Measurements from ENCODE around the gene ERO1B.

Gene ERO1B

DNA sequence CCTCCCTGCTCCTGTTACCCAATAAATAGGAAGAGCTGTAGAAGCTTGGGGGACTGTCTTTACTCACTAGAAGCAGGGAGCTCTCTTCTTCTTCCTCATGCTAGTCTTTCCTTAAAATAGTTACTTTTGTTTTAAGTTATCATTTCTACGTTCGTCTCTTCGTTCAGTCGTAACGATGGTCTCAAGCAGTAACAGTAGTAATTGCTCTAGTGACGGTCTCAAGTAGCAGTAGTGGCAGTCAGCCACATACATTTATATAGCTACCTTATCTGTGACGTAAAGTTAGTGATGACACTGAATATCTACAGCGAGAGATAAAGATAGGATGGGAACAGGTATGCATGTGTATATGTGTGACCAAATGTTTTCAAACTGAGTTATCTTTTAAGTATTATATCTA, 15.4 kb upstream of the ERO1B start:
- DNase-seq (ENCODE audit: low read depth), result no peak

DNA sequence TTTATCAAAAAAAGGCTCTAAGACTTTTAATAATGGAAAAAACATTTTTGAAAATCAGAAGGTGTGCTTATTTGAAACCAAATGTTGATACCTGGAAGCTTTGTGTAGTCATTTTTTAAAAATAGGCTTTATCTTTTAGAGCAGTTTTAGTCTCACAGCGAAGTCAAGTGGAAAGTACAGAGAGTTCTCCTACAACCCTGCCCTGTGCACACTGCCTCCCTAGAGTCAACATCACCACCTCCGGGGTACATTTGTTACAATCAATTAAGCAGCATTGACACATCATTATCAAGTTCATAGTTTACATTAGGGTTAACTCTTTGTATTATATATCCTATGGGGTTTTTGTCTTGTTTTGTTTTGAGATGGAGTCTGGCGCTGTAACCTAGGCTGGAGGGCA, 10.7 kb upstream of the ERO1B start:
- no peak for DNase-seq (ENCODE audit: low read depth)

DNA sequence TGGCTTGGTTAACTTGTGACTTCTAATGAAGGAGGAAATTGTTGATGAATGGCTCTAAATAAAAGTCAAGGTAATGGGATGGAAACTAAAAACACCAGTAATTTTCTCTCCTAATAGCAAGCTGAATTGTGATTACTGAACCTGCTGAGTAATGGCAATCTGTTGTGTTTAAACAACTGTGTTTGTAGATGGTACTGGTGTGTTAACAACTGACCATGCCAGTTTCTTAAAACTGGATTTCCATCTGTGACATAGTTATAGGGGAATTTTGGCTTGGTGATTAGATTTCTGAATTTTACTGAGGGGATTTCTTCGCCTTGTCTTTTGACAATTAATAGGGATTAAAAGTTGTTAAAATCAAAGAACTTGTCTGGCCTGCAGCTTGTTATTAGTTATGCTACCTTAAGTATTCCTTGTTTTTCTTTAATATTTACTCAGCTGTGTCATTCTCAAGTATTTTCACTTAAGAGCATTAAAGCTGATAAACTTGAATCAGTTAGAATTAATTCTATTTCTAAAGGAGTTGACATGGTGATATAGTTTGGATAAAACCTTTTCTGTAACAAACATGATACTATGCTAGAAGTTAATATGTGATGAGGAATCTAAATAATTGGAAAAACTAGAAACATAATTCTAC, 7.9 kb upstream of the ERO1B start:
- DNase-seq (ENCODE audit: low read depth), result no peak

DNA sequence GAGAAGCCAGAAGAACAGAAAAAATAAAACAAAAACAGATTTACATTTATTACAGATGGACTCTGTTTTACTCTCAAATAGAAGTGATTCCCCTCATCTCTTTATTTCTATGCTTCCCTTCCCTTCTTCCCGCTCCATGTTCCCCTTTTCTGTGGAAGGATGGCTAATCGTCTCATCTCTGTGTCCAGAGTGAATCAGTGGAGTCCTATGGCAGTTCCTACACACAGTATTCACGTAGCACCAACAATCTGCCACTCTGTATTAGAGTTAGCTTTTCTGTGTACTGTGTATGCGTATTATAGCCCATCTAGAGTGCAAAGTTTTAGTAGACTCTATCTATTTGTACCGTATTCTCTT, 6.8 kb upstream of the ERO1B start:
- DNase-seq (ENCODE audit: low read depth), result no peak

DNA sequence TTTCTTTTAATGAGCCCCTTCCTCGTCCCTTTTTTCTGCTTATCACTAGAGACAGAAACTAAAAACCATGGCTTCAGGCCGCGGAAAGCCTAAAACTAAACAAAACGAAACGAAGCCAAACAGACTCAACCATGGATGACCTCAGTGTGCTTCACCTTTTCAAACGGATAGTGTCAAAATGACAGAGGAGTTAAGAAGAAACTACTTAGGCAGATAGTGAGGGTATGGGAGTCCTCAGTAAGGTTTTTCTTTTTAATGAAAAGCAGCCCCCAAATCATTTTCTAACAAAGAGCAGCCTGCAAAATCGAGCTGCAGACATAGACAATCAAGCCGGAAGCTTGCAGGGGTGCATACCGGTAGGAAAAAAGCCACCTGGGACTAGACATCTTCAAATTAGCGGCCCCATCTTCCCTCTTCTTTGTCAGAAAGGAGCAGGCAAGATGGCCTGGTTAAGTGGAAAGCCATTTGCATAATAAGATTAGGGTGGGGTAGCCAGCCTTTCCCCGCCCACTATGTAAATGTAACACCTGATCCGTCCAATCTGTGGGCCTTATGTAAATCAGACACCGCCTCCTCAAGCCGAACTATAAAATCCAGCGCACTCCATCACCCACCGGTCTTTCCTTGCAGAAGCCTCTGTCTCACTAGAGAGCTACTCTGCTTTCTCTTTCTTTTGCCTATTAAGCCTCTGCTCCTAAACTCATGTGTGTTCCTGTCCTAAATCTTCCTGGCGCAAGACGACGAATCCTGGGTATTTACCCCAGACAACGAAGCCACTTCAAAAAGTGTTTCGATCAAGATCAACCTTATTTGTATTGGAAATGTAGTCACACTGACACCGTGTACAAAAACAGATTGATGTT, 6.2 kb upstream of the ERO1B start:
- no peak for DNase-seq (ENCODE audit: low read depth)

DNA sequence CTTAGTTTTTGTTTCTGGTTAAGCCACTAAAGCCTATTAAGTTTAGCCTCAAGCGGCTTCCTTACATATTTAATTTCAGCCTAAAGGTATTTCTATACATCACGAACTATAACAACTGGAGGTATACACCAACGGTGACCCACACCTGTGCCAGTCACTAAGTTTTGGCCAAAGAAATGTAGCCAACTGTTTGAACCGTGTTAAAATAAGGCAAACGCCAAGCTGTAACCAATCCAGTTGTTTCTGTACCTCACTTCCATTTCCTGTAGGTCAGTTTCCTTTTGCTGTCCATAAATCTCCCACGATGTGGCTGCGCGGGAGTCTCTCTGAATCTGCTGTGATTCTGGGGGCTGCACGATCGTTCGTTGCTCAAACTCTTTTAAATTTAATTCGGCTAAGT, 5.6 kb upstream of the ERO1B start:
- DNase-seq (ENCODE audit: low read depth), result no peak

DNA sequence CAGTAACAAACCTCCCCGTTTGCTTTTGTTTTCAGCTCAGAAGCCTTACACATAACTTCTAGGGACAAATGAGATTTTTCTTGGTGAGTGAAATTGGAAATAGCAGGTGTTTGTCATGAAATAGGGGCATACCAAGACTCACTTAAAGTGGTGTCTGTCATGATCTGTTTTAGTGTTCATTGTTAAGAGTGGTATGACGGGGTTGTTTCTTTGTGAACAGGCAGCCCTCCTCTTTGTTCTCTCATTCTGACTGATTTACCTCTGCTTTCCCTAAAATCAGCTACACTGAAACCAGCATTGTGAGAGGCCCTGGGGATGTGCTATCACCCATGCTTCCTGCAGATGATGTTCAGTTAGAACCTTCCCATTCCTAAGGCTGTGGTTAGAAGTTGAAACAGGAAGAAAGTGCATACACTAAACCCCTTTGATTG, 2.5 kb upstream of the ERO1B start:
- DNase-seq (ENCODE audit: low read depth), result no peak

DNA sequence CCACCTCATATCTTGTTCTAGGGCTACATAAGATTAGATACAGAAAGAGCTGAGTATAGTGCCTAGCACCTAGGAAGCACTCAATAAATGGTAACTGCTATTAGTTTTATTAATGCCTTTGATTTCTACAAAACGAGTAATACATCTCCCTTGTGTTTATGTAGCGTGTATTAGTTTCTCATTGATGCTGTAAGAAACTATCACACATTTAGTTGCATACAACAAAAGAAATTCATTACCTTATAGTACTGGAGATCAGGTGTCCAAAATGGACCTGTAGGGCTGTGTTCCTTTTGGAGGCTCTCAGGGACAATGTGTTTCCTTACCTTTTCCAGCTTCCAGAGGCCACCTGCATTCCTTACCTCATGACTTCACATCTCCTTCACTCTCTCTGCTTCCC, 961 bp upstream of the ERO1B start:
- DNase-seq (ENCODE audit: low read depth), result no peak

DNA sequence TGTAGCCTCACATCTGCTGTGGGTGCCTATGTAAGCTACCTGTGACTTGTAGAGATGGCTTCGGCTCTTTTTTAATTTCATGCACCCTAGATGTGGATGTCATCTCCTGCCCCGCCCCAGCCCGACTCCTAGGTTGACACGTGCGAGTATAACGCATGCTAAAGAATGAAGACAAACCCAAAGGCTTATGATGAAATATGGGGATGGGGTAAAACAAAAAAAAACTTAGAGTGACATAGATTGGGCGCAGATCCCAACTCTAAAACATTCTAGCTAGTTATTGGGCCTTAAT, 613 bp upstream of the ERO1B start:
- no peak for DNase-seq (ENCODE audit: low read depth)

DNA sequence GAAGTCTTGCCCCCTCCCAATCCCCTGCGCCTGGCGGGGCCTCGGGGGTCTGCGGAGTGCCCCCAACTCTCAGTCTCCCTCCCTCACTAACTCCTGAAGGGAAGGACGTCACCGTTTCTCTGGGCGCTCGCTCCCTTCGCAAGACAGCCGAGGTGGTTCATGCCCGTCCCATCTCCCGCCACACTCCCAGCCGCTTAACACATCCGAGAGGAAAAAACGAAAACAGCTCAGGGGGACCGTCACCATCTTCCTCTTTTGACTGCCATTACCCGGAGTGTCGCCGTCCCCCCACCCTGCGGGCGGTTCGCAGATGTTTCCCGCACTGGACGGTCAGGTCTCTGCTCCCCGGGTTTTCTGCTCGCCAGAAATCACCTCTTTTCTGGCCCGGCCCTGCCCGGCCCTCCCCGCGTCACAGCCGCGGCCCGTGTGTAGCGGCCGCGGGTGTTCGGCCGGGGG, 532 bp downstream of the ERO1B start:
- no peak for DNase-seq (ENCODE audit: low read depth)

DNA sequence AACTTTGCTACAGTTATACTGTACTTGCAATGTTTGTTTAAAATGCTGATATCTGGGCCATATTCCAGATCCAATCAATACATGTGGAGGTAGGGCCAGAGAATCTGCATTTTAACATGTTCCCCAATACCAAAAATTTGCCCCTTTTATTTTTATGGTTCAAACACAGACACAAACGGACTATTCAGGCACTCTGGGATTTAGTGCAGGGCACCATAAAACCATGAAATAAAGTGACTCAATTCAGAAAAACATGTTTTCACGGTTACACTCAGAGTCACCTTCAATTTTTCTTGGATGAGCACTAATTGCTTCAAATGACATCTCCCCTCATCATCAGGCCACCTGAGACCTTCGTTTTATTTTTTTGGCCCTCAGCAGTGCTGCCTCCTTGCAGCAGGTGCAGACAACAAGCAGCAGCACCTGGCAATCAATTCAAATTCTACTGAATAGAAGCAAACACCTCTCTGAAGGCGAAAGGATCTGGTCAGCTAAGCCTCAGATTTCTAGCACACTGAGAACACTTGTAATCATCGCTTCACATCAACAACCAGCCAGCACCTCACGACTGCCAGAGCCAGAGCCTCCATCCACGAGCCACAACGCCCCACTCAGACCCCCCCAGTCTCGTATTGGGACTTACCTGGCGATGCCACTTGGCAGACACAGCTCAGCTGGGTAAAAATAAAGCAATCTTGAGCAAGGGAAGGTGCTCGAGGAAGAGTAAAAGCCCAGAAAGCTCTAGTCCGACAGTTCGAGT, 1.1 kb downstream of the ERO1B start:
- DNase-seq (ENCODE audit: low read depth), result no peak

DNA sequence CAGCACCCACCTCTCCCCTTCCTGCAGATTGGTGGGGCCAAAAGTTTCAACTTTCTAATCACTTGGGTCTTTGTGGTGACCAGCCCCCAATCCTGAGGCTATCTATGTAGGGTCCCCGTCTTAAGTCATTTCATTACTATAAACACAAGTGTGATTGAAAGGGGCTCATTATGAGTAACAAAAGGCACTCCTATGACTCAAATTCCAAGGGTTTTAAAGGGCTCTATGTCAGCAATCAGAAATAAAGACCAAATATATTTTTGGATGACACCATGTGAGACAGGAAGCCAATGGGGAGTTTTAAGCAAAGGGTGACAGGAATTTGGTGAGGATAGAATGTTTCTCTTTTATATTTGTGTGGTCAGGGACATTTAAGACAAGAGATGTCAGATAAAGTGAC, 6.2 kb downstream of the ERO1B start:
- DNase-seq (ENCODE audit: low read depth), result no peak

DNA sequence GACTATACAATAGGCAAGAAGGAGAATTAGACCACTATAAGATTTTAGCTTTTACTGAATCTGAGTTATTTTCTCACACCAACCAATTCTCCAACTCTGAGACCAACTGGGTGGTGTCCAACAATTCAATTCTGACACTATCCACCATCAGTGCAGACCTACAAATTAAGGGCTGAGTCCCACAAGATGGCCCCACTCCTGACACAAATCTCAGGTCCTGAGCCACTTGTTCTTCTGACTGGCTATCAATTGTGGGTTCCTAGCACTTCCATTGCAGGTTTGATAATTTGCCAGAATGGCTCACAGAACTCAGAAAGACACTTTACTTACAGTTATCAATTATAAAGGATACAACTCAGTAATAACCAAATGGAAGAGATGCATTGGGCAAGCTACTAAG, 6.7 kb downstream of the ERO1B start:
- DNase-seq (ENCODE audit: low read depth), result no peak

DNA sequence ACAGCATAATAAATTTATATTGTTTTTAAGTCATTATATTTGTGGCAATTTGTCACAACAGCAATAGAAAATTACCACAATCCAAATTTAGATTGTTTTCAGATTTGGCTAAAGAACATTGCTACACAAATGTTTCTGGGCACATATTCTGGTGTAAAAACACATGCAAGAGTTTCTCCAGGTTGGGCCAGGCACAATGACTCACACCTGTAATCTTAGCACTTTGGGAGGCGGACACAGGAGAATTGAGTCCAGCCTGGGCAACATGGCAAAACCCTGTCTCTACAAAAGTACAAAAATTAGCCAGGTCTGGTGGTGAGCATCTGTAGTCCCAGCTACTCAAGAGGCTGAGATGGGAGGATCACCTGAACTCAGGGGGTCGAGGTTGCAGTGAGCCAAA, 8.4 kb downstream of the ERO1B start:
- DNase-seq (ENCODE audit: low read depth), result no peak

DNA sequence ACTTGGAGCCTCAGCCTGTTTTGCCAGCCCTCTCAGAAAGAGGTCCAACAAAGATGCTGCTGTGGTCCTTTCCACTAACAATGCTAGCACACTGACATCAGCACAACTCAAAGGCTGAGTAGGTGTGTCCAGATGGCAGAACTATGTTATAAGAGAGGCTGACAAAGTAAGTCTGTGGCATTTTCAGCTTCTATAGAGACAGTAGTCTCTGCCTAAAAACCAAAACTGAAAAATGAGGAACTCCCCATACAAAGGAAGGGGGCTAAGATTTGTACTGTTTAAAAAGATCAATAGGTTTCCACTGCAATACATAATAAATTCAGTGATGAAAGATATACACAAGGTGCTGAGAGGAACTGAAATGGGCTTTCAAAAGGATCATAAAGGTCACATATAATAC, 12.3 kb downstream of the ERO1B start:
- no peak for DNase-seq (ENCODE audit: low read depth)

DNA sequence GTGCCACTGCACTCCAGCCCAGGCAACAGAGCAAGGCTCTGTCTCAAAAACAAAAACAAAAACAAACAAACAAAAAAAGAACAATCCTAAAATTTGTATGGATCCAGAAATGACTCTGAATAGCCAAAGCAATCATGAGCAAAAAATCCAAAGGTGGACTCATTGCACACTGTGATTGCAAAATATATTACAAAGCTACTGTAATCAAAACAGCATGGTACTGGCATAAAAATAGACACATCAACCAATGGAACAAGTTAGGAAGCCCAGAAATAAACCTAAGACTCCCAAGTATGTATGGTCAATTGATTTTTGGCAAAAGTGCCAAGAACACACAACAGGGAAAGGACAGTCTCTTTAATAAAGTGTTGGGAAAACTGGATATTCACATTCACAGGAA, 19.9 kb downstream of the ERO1B start:
- DNase-seq (ENCODE audit: low read depth), result no peak

DNA sequence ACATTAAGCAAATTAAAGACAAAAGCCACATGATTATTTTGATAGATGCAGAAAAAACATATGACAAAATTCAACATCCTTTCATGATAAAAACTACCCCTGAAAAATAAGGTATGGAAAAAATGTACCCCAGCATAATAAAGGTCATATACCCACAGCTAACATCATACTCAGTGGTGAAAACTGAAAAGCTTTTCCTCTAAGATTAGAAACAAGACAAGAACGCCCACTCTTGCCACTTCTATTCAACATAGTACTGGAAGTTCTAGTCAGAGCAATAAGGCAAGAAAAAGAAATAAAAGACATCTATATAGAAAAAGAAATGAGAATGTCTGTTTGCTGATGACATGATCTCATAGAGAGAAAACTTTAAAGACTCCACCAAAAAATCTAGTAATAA, 20.7 kb downstream of the ERO1B start:
- DNase-seq (ENCODE audit: low read depth), result no peak

DNA sequence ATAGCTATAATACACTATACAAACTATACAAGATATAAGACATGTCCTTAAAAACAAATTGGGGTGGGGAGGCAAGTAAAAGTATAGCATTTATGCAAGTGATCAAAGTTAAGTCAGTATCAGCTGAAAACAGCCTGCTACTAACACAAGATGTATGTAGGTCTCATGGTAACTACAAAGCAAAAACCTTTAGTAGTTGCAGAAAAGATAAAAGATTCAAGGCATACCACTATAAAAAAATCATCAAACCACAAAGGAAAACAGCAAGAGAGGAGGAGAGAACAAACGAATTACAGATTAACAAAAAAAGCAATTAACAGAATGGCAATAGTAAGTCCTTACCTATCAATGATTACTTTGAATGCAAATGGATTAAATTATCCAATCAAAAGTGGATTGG, 22.7 kb downstream of the ERO1B start:
- DNase-seq (ENCODE audit: low read depth), result no peak

DNA sequence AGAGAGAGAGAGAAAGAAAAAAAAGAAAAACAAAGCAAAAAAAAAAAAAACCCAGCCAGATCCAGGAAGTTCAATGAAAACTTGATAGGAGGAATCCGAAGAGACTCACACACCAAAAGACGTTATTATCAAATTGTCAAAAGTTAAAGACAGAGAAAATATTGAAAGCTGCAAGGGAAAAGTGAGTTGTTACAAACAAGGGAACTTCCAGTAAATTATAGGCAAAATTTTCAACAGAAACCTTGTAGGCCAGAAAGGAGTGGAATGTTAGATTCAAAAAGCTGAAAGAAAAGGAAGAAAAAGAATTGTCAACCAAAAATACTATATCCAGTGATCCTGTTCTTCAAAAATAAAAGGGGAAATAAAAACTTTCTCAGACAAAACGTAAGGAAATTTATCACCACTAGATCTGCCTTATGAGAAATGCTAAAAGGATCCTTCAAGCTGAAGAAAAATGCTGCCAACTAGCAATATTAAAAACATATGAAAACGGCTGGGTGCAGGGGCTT, 23.6 kb downstream of the ERO1B start:
- DNase-seq (ENCODE audit: low read depth), result no peak

DNA sequence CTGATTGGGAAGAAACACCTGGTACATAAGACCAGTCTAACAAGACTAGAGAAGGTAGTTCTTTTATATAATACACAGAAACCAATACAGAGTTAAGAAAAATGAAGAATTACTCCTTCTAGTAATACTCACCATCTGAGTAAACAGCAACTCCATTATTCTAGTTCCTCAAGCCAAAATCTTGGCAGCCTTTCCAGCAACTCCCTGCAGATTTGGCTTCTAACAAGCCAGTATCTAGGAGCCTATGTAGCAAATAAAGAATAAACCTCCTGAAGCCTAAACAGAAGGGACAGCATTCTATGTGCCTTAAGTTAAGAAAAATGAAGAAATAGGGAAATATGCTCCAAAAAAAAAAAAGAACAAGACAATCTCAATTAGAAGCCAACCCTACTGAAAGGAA, 24.5 kb downstream of the ERO1B start:
- DNase-seq (ENCODE audit: low read depth), result peak; percentile 20

DNA sequence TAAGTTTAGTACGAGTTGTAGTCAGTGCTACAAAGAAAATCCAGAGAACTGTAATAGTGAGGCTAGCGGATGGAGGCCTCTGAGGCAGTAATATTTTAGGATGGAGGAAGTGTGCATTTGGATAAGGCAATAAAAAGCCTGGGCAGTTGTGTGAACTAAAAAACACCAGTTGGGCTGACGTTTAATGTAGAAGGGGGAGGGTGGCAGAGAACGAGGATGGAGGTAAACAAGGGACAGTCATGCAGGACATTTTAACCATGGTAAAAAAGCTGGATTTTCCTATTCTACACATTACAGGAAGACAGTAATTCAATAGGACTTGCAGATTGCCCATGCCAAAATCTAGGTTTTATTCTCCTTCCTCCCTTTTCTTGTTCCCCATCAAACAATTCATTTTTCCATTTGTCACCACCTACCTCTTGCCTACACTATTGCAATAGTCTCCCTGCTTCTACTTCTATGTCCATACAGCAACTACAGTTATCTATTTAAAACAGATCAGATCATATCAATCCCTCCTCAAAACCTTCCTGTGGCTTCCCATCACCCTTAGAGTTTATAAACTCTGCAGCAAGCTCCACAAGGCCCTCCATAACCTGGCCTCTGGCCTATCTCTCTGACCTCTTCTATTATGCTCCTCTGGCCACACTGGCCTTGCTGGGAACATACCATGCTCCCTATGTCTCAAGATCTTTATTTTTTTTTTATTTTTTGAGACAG, 27.7 kb downstream of the ERO1B start:
- no peak for DNase-seq (ENCODE audit: low read depth)

DNA sequence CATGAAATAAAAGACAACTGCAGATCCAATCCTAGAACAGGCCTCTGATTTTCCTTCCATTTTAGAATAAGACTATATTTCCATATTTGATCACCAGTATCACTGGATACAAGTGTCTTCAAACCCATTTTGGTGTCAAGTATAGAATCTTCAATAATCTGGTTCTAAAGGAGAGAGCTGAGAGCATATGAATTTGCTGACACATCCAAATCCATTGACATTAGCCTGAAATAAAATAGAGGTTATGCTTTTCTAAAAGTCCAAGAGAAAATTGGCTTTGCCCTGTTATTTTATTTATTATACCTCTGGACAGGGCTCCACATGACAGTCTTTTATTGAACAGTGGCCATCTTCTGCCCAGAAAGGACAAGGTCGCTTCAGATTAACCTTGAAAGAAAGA, 28.6 kb downstream of the ERO1B start:
- DNase-seq (ENCODE audit: low read depth), result no peak

Data from stromal cell of bone marrow (primary cell).